MM.1S (cell line): ENCODE data around the gene YPEL1.

Source experiments
- DNase-seq: peaks from one replicate; pipeline ENCODE4 v3.0.0-alpha.2; 2015
- H2AFZ ChIP-seq: fragments of 300-600 bp; sonication (generic); 2 replicates; pipeline ENCODE4 v1.6.0; 2016; ENCODE audit warnings: antibody characterized with exemption, low read length
- H3F3A ChIP-seq: fragments of 300-600 bp; sonication (generic); 2 replicates; pipeline ENCODE4 v1.6.1; 2016; ENCODE audit warnings: mild to moderate bottlenecking, antibody characterized with exemption, low read length, moderate library complexity, mixed read lengths; ENCODE audit not compliant: insufficient read depth
- H3K27ac ChIP-seq: fragments of 300-600 bp; sonication (generic); 2 replicates; pipeline ENCODE4 v1.5.1; 2016; ENCODE audit warnings: mild to moderate bottlenecking, low read length
- H3K27me3 ChIP-seq: fragments of 300-600 bp; sonication (generic); replicated peaks from 2 replicates; pipeline ENCODE4 v1.6.0; 2016; ENCODE audit warnings: low read length; ENCODE audit not compliant: insufficient read depth
- H3K36me3 ChIP-seq: fragments of 300-600 bp; sonication (generic); replicated peaks from 2 replicates; pipeline ENCODE4 v1.6.1; 2016; ENCODE audit warnings: mild to moderate bottlenecking, low read length, mixed read lengths; ENCODE audit not compliant: insufficient read depth
- H3K4me1 ChIP-seq: fragments of 300-600 bp; sonication (generic); 2 replicates; pipeline ENCODE4 v1.6.1; 2016; ENCODE audit warnings: low read length, mixed read lengths
- H3K4me2 ChIP-seq: fragments of 300-600 bp; sonication (generic); 2 replicates; pipeline ENCODE4 v1.6.0; 2016; ENCODE audit warnings: low read depth, low read length
- H3K4me3 ChIP-seq: fragments of 300-600 bp; sonication (generic); 2 replicates; pipeline ENCODE4 v1.5.1; 2016; ENCODE audit warnings: low read length, mixed read lengths
- H3K79me2 ChIP-seq: fragments of 300-600 bp; sonication (generic); 2 replicates; pipeline ENCODE4 v1.6.1; 2016; ENCODE audit warnings: mixed run types, low read length, mixed read lengths
- H3K9ac ChIP-seq: fragments of 300-600 bp; sonication (generic); 2 replicates; pipeline ENCODE4 v1.6.1; 2016; ENCODE audit warnings: low read length, mixed read lengths
- H3K9me2 ChIP-seq: fragments of 300-600 bp; sonication (generic); replicated peaks from 2 replicates; pipeline ENCODE4 v1.6.1; 2016; ENCODE audit warnings: mild to moderate bottlenecking, low read length, mixed read lengths; ENCODE audit not compliant: insufficient read depth
- H3K9me3 ChIP-seq: fragments of 300-600 bp; sonication (generic); replicated peaks from 2 replicates; pipeline ENCODE4 v1.6.1; 2016; ENCODE audit warnings: mild to moderate bottlenecking, low read length, mixed read lengths; ENCODE audit not compliant: insufficient read depth
- H4K20me1 ChIP-seq: fragments of 300-600 bp; sonication (generic); 2 replicates; pipeline ENCODE4 v1.6.1; 2016; ENCODE audit warnings: mild to moderate bottlenecking, low read length, moderate library complexity, mixed read lengths; ENCODE audit not compliant: insufficient read depth
- CTCF ChIP-seq: fragments of 300-600 bp; sonication (generic); IDR thresholded peaks from 2 replicates; pipeline ENCODE4 v1.5.1; 2016; ENCODE audit warnings: antibody characterized with exemption, low read length, mixed read lengths
- EZH2 ChIP-seq: fragments of 300-600 bp; sonication (generic); optimal IDR thresholded peaks from 2 replicates; pipeline ENCODE3; 2017; ENCODE audit warnings: low read depth, mild to moderate bottlenecking, antibody characterized with exemption, low read length, mixed read lengths
- EZH2phosphoT487 ChIP-seq: fragments of 300-600 bp; sonication (generic); IDR thresholded peaks from 2 replicates; pipeline ENCODE4 v1.6.1; 2018; ENCODE audit warnings: antibody characterized with exemption, low read length

Gene YPEL1

GRCh38 chr22:21696115-21696514, 39.5 kb downstream of the YPEL1 start:
- Histone ChIP-seq H3K79me2 (no peaks in the 10 kb centered on the region), H2AFZ (no peak overlapping the region), H4K20me1 (no peaks in the 10 kb centered on the region), H3K9me3 (no peaks in the 10 kb centered on the region), H3K36me3 (no peaks in the 10 kb centered on the region), H3K4me2 (no peak overlapping the region), H3K27me3 (no peaks in the 10 kb centered on the region), H3K4me3 (no peak overlapping the region), H3K9ac (no peak overlapping the region), H3K9me2 (no peaks in the 10 kb centered on the region), H3K27ac (no peak overlapping the region), H3K4me1 (no peaks in the 10 kb centered on the region), H3F3A (no peaks in the 10 kb centered on the region)
- TF ChIP-seq EZH2 (no peak), EZH2phosphoT487 (no peak), CTCF (no peak)
- no peak for DNase-seq

GRCh38 chr22:21695430-21696085, 40.0 kb downstream of the YPEL1 start:
- Histone ChIP-seq H3K4me2 (no peak overlapping the region), H3K4me3 (no peak overlapping the region), H3K9me3 (no peaks in the 10 kb centered on the region), H4K20me1 (no peaks in the 10 kb centered on the region), H3K79me2 (no peaks in the 10 kb centered on the region), H3K4me1 (no peaks in the 10 kb centered on the region), H2AFZ (no peak overlapping the region), H3K36me3 (no peaks in the 10 kb centered on the region), H3K27ac (no peak overlapping the region), H3K9ac (no peak overlapping the region), H3K27me3 (no peaks in the 10 kb centered on the region), H3F3A (peaks cover 3% of the 10 kb centered on the region; the same call in 1 of the 2 replicates), H3K9me2 (no peaks in the 10 kb centered on the region)
- no peak for TF ChIP-seq EZH2phosphoT487
- no peak for TF ChIP-seq CTCF
- TF ChIP-seq EZH2, result no peak
- no peak for DNase-seq

GRCh38 chr22:21694795-21695429, 40.7 kb downstream of the YPEL1 start:
- H3K79me2 ChIP-seq, result no peaks in the 10 kb centered on the region
- H3K36me3 ChIP-seq, result no peaks in the 10 kb centered on the region
- peaks cover 2% of the 10 kb centered on the region; the same call in 1 of the 2 replicates for H4K20me1 ChIP-seq
- DNase-seq, result no peak
- H3K27ac ChIP-seq, result no peak overlapping the region
- H3K4me1 ChIP-seq, result peaks cover 1% of the 10 kb centered on the region
- H3K4me3 ChIP-seq, result no peak overlapping the region
- no peak overlapping the region for H3K9ac ChIP-seq
- no peaks in the 10 kb centered on the region for H3K9me3 ChIP-seq
- H3F3A ChIP-seq, result peaks cover 7% of the 10 kb centered on the region
- no peak for TF ChIP-seq CTCF
- TF ChIP-seq EZH2, result no peak
- no peak for TF ChIP-seq EZH2phosphoT487
- no peaks in the 10 kb centered on the region for H3K27me3 ChIP-seq
- H2AFZ ChIP-seq, result no peak overlapping the region
- H3K4me2 ChIP-seq, result no peak overlapping the region
- H3K9me2 ChIP-seq, result no peaks in the 10 kb centered on the region
